HEK293 (cell line): ENCODE measurements around the gene CCDC183.

ENCODE experiments used
- CTCF ChIA-PET: fragments of 350-600 bp; formaldehyde crosslinking; extraction: SDS; loops from one replicate; lab custom pipeline; 2021; ENCODE audit warnings: antibody characterized with exemption; lab: Yijun Ruan, JAX
- POLR2A ChIA-PET: fragments of 300-600 bp; formaldehyde crosslinking; extraction: SDS; loops from one replicate; lab custom pipeline; 2020; ENCODE audit warnings: antibody characterized with exemption, inconsistent platforms; lab: Yijun Ruan, JAX
- H3K27ac ChIP-seq: fragments of 200-500 bp; sonication (Bioruptor generic); 2 replicates; pipeline ENCODE4 v1.5.1; 2014; ENCODE audit warnings: low read depth, low read length, control low read depth, inconsistent platforms; ENCODE audit errors: extremely low read depth
- H3K36me3 ChIP-seq, 2 experiments: fragments of 200-500 bp in 1 of 2; sonication (Bioruptor generic) in 1 of 2; 1 replicate in 1 of 2; 2 replicates in 1 of 2; pipeline ENCODE4 v1.5.1; 2014 to 2017; ENCODE audit warnings: inconsistent platforms in 2 of 2, low read length in 2 of 2; ENCODE audit not compliant: control insufficient read depth in 2 of 2, insufficient read depth in 1 of 2
- H3K4me1 ChIP-seq: fragments of 200-500 bp; sonication (Bioruptor generic); 2 replicates; pipeline ENCODE4 v1.5.1; 2014; ENCODE audit warnings: mild to moderate bottlenecking, low read length, inconsistent platforms; ENCODE audit not compliant: control insufficient read depth, insufficient read depth
- H3K4me3 ChIP-seq: 2 replicates; pipeline ENCODE4 v1.5.1; 2011; ENCODE audit warnings: low read depth, mild to moderate bottlenecking, control low read depth, low read length, moderate library complexity
- H3K9me3 ChIP-seq: fragments of 200-500 bp; sonication (Bioruptor generic); 2 replicates; pipeline ENCODE4 v1.5.1; 2014; ENCODE audit warnings: low read depth, low read length, inconsistent platforms; ENCODE audit not compliant: control insufficient read depth, insufficient read depth
- BCL6B ChIP-seq: fragments of 450-650 bp; formaldehyde crosslinking; IDR thresholded peaks from 2 replicates; pipeline ENCODE4 v1.5.1; 2017; ENCODE audit warnings: missing biosample characterization, missing genetic modification characterization
- HIC1 ChIP-seq: fragments of 450-650 bp; formaldehyde crosslinking; IDR thresholded peaks from 2 replicates; pipeline ENCODE4 v1.5.1; 2016; ENCODE audit warnings: missing biosample characterization, missing genetic modification characterization
- SP2 ChIP-seq: fragments of 450-650 bp; formaldehyde crosslinking; IDR thresholded peaks from 2 replicates; pipeline ENCODE4 v1.5.1; 2016; ENCODE audit warnings: missing biosample characterization, missing genetic modification characterization
- ZBTB20 ChIP-seq: fragments of 450-650 bp; formaldehyde crosslinking; IDR thresholded peaks from 2 replicates; pipeline ENCODE4 v1.5.1; 2016; ENCODE audit warnings: missing biosample characterization, missing genetic modification characterization
- ZEB2 ChIP-seq: fragments of 450-650 bp; formaldehyde crosslinking; IDR thresholded peaks from 2 replicates; pipeline ENCODE4 v1.5.1; 2016; ENCODE audit warnings: missing biosample characterization, missing genetic modification characterization
- ZNF223 ChIP-seq: fragments of 450-650 bp; formaldehyde crosslinking; IDR thresholded peaks from 2 replicates; pipeline ENCODE4 v1.5.1; 2016; ENCODE audit warnings: missing biosample characterization, missing genetic modification characterization
- ZNF239 ChIP-seq: fragments of 450-650 bp; formaldehyde crosslinking; IDR thresholded peaks from 2 replicates; pipeline ENCODE4 v1.5.1; 2016; ENCODE audit warnings: missing biosample characterization, missing genetic modification characterization
- ZNF341 ChIP-seq: fragments of 450-650 bp; formaldehyde crosslinking; IDR thresholded peaks from 2 replicates; pipeline ENCODE4; 2016; ENCODE audit warnings: low read depth, missing biosample characterization, missing genetic modification characterization
- ZNF37A ChIP-seq: fragments of 450-650 bp; IDR thresholded peaks from 2 replicates; pipeline ENCODE4 v1.5.1; 2018; ENCODE audit warnings: missing biosample characterization, missing genetic modification characterization
- ZNF596 ChIP-seq: fragments of 450-650 bp; IDR thresholded peaks from 2 replicates; pipeline ENCODE4 v1.5.0; 2018; ENCODE audit warnings: missing biosample characterization, mild to moderate bottlenecking, missing genetic modification characterization, moderate library complexity
- ZNF600 ChIP-seq: fragments of 450-650 bp; formaldehyde crosslinking; IDR thresholded peaks from 2 replicates; pipeline ENCODE4 v1.5.1; 2016; ENCODE audit warnings: missing biosample characterization, missing genetic modification characterization
- ZNF624 ChIP-seq: fragments of 450-650 bp; formaldehyde crosslinking; IDR thresholded peaks from 2 replicates; pipeline ENCODE4 v1.5.1; 2017; ENCODE audit warnings: missing biosample characterization, missing genetic modification characterization
- ZNF707 ChIP-seq: fragments of 450-650 bp; formaldehyde crosslinking; IDR thresholded peaks from 2 replicates; pipeline ENCODE4 v1.5.1; 2016; ENCODE audit warnings: missing biosample characterization, missing genetic modification characterization
- ZNF747 ChIP-seq: fragments of 450-650 bp; formaldehyde crosslinking; IDR thresholded peaks from 2 replicates; pipeline ENCODE4 v1.5.1; 2016; ENCODE audit warnings: missing biosample characterization, missing genetic modification characterization
- ZSCAN16 ChIP-seq: fragments of 450-650 bp; formaldehyde crosslinking; IDR thresholded peaks from 2 replicates; pipeline ENCODE4 v1.5.1; 2016; ENCODE audit warnings: missing biosample characterization, missing genetic modification characterization
- TF ChIP-seq, protein P1 (sequence below): fragments of 450-650 bp; IDR thresholded peaks from 2 replicates; pipeline ENCODE4 v1.5.1; 2018; ENCODE audit warnings: missing biosample characterization, missing genetic modification characterization

Gene CCDC183

DNA sequence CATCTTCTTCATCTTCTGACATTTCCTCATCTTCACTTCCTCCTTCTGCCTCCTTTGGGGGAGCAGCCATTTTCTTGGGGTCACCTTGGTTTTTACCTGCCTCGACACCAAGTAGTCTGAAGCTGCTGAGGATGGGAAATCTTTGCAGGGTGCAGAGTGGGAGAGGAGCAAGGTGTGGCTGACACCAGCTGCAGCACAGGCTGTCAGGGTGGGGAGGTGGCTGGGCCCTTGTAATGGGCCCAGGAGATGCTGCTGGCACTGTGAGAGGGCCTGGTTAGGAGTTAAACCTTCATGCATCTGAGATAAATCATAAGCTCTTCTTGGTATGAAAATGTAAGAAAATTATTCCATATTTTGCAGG lies 19.3 kb downstream of the CCDC183 start:
- CTCF ChIA-PET, result interaction anchor here (0.6 to 2.1 kb wide), 9 partner anchors 13 to 452 kb away, joined by 3 to 10 read pairs (median 3); partner anchors contain the start of gene AJM1
- Histone ChIP-seq H3K4me3 (no peak overlapping the region), H3K9me3 (no peaks in the 10 kb centered on the region), H3K36me3 (peaks cover 21 to 46% of the 10 kb centered on the region in 2 experiments), H3K27ac (no peak overlapping the region), H3K4me1 (no peaks in the 10 kb centered on the region)
- POLR2A ChIA-PET, result interaction anchor here (0.9 to 2.0 kb wide), 3 partner anchors 9 to 15 kb away, joined by 3 to 5 read pairs (median 5); no protein-coding TSS in a partner anchor
- no peak for TF ChIP-seq ZNF596 (tag by site-specific recombination)
- TF ChIP-seq SP2, result no peak
- peak; percentile 58; the same call in 1 of the 2 replicates for TF ChIP-seq ZNF341 (tag by site-specific recombination)
- TF ChIP-seq ZNF239 (tag by site-specific recombination), result no peak

- no peak overlapping the region for H3K4me3 ChIP-seq
- no peak for TF ChIP-seq ZNF624 (tag by site-specific recombination)
- 0 out of 2 replicates have a peak, but pooled peaks have one; percentile 73 for TF ChIP-seq ZSCAN16
- TF ChIP-seq ZNF747 (tag by site-specific recombination), result no peak
- ChIA-PET POLR2A (no interaction called here), CTCF (no interaction called here)
- no peak overlapping the region for H3K27ac ChIP-seq
- no peaks in the 10 kb centered on the region for H3K4me1 ChIP-seq
- H3K9me3 ChIP-seq, result no peaks in the 10 kb centered on the region
- peaks cover 6 to 37% of the 10 kb centered on the region in 2 experiments; a peak in 2 of 3 replicates for H3K36me3 ChIP-seq
Observed at GRCh38 chr9:136820971-136821825, 25.1 kb downstream of the CCDC183 start.

- no peak for TF ChIP-seq ZNF37A (tag by site-specific recombination)
- TF ChIP-seq ZEB2, result no peak
- no peak for TF ChIP-seq BCL6B (tag by site-specific recombination)
- peak; percentile 69 for TF ChIP-seq ZNF600 (tag by site-specific recombination)
- Histone ChIP-seq H3K36me3 (peaks cover 6 to 43% of the 10 kb centered on the region in 2 experiments; a peak in 2 of 3 replicates), H3K27ac (no peak overlapping the region), H3K4me3 (no peak overlapping the region), H3K9me3 (no peaks in the 10 kb centered on the region), H3K4me1 (no peaks in the 10 kb centered on the region)
- CTCF ChIA-PET, result interaction anchor here (0.9 to 3.6 kb wide), 3 partner anchors 8 to 21 kb away, joined by 3 to 14 read pairs (median 3); partner anchors contain the start of gene AJM1
- POLR2A ChIA-PET, result interaction anchor here (0.6 to 1.2 kb wide), 2 partner anchors 14 to 352 kb away, joined by 3 to 13 read pairs; partner anchors contain the start of gene RABL6
Observed at GRCh38 chr9:136821826-136822544, 25.8 kb downstream of the CCDC183 start.

GRCh38 chr9:136823136-136824046 lies 27.3 kb downstream of the CCDC183 start:
- ChIA-PET POLR2A (interaction anchor here (0.5 to 1.4 kb wide), 6 partner anchors 12 to 353 kb away, joined by 3 to 13 read pairs (median 4); partner anchors contain the start of gene RABL6), CTCF (interaction anchor here (0.7 to 3.6 kb wide), 6 partner anchors 9 to 124 kb away, joined by 3 to 14 read pairs (median 4); partner anchors contain the start of gene AJM1)
- Histone ChIP-seq H3K4me1 (no peaks in the 10 kb centered on the region), H3K36me3 (peaks cover 6 to 52% of the 10 kb centered on the region in 2 experiments; a peak in 2 of 3 replicates), H3K27ac (no peak overlapping the region), H3K9me3 (no peaks in the 10 kb centered on the region), H3K4me3 (no peak overlapping the region)
- TF ChIP-seq HIC1 (tag by site-specific recombination), result no peak
- TF ChIP-seq, protein P1, sequence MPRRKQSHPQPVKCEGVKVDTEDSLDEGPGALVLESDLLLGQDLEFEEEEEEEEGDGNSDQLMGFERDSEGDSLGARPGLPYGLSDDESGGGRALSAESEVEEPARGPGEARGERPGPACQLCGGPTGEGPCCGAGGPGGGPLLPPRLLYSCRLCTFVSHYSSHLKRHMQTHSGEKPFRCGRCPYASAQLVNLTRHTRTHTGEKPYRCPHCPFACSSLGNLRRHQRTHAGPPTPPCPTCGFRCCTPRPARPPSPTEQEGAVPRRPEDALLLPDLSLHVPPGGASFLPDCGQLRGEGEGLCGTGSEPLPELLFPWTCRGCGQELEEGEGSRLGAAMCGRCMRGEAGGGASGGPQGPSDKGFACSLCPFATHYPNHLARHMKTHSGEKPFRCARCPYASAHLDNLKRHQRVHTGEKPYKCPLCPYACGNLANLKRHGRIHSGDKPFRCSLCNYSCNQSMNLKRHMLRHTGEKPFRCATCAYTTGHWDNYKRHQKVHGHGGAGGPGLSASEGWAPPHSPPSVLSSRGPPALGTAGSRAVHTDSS (tag by site-specific recombination), result 0 out of 2 replicates have a peak, but pooled peaks have one; percentile 45
- peak; percentile 70; the same call in 1 of the 2 replicates for TF ChIP-seq ZNF223 (tag by site-specific recombination)
- no peak for TF ChIP-seq ZNF747 (tag by site-specific recombination)
- no peak for TF ChIP-seq ZNF707 (tag by site-specific recombination)
- no peak for TF ChIP-seq ZBTB20 (tag by site-specific recombination)
